Measurements from ENCODE around the gene CACNB1.

CACNB1 gene

DNA sequence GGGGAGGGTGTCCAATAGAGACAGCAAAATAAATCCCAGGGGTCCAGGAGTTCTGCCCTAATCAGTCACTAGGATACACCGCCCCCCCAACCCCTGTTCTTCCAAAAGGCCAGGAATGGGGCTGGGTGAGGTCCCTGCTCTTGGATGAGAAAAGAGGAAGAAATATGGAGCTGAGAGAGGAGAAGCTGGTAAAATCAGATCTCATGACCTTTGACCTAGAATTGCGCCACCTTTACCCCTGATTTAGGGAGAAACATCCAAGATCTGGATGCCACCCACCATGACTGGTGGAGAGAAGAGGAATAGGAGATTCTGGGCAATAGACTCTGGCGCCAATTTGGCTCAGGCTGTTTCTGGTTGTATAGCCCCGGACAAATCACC is 707 bp upstream of the CACNB1 start:
- ChIA-PET CTCF (interaction anchor here (1.0 to 3.4 kb wide), 4 partner anchors 8 to 46 kb away, joined by 3 to 22 read pairs (median 6); no protein-coding TSS in a partner anchor), POLR2A (no interaction called here)
- TF ChIP-seq, protein P1, sequence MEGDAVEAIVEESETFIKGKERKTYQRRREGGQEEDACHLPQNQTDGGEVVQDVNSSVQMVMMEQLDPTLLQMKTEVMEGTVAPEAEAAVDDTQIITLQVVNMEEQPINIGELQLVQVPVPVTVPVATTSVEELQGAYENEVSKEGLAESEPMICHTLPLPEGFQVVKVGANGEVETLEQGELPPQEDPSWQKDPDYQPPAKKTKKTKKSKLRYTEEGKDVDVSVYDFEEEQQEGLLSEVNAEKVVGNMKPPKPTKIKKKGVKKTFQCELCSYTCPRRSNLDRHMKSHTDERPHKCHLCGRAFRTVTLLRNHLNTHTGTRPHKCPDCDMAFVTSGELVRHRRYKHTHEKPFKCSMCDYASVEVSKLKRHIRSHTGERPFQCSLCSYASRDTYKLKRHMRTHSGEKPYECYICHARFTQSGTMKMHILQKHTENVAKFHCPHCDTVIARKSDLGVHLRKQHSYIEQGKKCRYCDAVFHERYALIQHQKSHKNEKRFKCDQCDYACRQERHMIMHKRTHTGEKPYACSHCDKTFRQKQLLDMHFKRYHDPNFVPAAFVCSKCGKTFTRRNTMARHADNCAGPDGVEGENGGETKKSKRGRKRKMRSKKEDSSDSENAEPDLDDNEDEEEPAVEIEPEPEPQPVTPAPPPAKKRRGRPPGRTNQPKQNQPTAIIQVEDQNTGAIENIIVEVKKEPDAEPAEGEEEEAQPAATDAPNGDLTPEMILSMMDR (IDR thresholded peaks at IDR 0.05; ENCODE audit: control extremely low read depth, extremely low read depth, low read depth, missing control alignments): no peak
- DNase-seq (ENCODE audit: extremely low spot score): no peak

DNA sequence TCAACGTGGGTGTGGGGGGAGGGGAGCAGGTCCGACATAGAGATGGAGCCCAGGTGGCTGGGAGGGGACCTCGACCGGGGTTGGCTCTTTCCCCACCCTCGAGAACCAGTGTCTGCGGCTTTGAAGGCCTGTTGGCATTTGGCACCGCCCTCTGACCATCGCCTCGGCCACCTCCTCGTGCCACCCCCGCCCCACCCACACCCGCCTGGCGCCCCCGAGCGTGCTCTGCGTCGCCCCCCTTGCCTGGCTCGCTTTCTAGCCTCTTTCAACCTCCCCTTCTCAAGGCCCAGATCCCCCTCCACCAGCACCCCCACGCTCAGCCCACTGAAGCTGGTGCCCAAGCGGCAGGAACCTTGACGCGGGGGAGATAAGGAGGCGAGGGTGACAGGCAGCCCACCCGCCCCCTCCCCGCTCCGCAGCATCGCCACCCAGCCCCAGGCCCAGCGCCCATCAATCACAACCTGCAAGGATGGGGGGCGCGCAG is 619 bp downstream of the CACNB1 start:
- ChIA-PET POLR2A (interaction anchor here (0.8 kb wide), 1 partner anchor 95 kb away, joined by 3 read pairs; no protein-coding TSS in a partner anchor), CTCF (interaction anchor here (0.6 to 3.9 kb wide), 5 partner anchors 10 to 47 kb away, joined by 3 to 21 read pairs (median 7); partner anchors contain the start of gene ARL5C)
- no peak for DNase-seq (ENCODE audit: extremely low spot score)
- TF ChIP-seq, protein P1 (IDR thresholded peaks at IDR 0.05; ENCODE audit: control extremely low read depth, extremely low read depth, low read depth, missing control alignments): no peak

DNA sequence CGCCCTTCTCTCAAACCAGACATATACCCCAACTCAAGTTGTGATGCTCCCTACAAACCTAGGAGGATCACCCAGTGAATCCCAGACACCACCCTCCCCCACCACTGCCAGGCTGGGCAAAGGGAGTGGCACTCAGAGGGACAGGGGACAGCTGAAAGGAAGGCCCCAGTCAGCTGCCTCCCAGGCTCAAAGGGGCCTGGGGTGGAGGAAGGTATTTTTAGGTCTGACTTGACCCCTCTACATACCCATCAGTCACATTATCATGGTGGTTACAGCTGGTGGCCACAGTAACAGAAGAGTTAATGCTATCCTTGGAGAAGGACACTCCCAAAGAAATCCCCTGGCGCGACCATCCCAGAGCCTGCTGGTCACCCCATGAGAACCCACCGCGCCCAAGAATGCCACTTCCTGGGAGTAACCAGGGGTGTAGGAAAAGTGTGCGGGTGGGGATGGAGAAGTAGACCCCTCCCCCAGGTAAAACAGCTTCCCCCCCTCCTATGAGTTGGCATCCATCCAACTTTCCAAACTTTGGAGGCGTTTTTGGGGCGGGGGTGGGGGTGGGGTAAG is 1.1 kb downstream of the CACNB1 start:
- TF ChIP-seq, protein P1 (IDR thresholded peaks at IDR 0.05; ENCODE audit: control extremely low read depth, extremely low read depth, low read depth, missing control alignments): no peak
- DNase-seq (ENCODE audit: extremely low spot score): no peak
- ChIA-PET POLR2A (no interaction called here), CTCF (interaction anchor here (1.7 to 3.9 kb wide), 4 partner anchors 11 to 43 kb away, joined by 4 to 21 read pairs (median 12); partner anchors contain the start of gene ARL5C)

DNA sequence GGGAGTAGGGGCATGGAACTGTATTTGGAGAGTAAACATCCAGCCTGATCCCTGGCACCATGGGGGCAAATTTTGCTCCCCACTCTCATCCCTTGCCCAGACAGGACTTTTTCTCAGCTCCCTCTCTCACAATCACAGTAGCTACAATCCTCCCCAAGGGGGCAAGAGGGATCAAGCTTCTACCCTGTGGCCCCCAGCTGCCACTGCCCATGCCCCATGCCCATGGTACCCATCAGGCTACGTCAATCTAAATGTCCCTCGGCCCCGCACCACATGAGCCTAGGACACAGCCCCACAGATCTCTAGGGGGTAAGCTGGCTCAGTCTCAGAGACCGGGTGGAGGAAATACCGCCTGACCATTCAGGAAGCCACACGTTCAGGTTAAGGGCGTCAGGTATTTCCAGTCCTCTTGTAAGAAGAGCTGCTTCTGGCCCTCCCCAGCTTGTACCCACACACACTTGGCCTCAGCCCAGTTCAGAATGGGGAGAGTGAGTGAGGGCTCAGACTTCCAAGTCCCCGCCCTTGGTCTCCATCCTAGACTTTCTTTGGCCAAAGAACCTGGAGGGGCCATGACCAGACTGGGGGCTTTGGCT is 1.8 kb downstream of the CACNB1 start:
- ChIA-PET POLR2A (no interaction called here), CTCF (interaction anchor here (1.0 to 3.9 kb wide), 6 partner anchors 11 to 428 kb away, joined by 3 to 21 read pairs (median 6); partner anchors contain the start of gene ARL5C)
- TF ChIP-seq, protein P1 (IDR thresholded peaks at IDR 0.05; ENCODE audit: control extremely low read depth, extremely low read depth, low read depth, missing control alignments): no peak
- no peak for DNase-seq (ENCODE audit: extremely low spot score)

DNA sequence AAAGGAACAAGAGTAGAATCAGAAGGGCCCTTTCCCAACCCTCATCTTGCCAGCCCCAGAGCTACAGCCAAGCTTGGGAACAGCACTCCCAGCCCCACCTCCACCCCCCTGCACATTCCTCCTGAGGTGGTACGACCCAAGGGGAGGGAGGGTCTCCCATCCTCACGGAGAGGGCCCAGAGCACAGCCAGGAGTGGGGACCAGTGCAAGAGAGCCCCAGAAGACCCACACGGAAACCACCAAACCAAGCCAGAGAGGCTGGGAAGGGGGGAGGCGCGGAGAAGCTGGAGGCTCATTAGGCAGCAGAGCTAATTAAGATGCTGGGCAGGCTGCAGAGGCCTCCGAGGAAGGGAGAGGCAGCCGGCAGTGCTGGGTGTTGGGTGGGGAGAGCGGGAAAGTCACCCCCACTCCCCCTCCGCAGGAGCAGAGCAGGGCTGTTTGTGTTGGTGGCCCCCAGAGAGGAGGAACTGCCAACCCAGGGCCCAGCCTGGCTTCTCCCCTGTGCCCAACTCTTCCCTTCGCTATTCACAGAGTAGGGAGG is 2.4 kb downstream of the CACNB1 start:
- CTCF ChIA-PET: interaction anchor here (0.9 to 3.9 kb wide), 6 partner anchors 20 to 428 kb away, joined by 3 to 21 read pairs (median 4); partner anchors contain the start of gene ARL5C
- DNase-seq (ENCODE audit: extremely low spot score): no peak
- TF ChIP-seq, protein P1 (IDR thresholded peaks at IDR 0.05; ENCODE audit: control extremely low read depth, extremely low read depth, low read depth, missing control alignments): no peak
- POLR2A ChIA-PET: no interaction called here

DNA sequence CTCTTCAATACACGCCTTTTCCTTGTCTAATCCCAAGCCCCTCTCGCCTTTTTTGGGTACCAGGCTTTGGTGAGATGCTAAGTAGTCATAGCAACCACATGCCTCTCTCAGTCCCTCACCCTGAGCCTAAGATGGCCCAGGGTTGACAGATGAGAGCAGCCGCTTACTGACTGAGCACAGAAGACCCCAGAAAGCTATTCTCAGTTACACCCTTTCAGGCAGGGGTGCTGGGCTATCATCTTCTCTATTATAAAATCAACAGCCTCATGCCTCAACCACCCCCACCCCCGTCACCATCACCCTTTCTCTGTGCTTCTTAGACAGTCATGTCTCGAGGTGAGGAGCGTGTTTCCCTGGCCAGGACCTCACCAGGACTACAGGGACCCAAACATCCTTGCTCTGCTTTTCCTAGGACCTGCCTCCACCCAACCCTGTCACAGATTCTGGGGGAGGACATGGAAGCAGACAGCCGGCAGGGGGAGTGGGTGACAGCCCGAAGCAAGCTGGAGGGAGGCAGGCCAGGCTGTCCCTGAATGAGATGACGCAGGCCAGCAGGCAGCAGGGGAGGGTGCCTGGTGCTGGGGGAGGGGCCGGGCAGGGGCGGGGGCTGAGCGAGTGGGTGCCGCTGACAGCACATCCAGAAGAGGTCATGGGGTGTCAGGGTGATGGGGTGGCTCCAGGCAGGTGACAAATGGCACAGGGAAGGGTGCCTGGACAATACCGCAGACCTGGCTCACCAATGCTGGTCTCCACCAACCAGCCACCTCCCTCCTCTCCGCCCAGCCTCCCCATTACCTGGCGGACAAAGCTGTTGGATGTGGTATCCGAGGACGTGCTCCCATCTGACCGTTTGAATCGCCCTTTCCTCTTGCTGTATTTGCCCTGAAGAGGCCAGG is 3.1 kb downstream of the CACNB1 start:
- ChIA-PET CTCF (interaction anchor here (0.9 to 3.9 kb wide), 5 partner anchors 19 to 51 kb away, joined by 3 to 21 read pairs (median 13); partner anchors contain the start of gene ARL5C), POLR2A (no interaction called here)
- no peak for DNase-seq (ENCODE audit: extremely low spot score)
- TF ChIP-seq, protein P1 (IDR thresholded peaks at IDR 0.05; ENCODE audit: control extremely low read depth, extremely low read depth, low read depth, missing control alignments): no peak

All from GM10248 (cell line).